Gastroesophageal sphincter (tissue), 4 donors: ENCODE data around the gene LIG4. TPM values are rescaled to one million over a fixed set of nuclear protein-coding genes. Genes with fewer than 3 reads are reported as not detected.
A peak's percentile ranks its signal among the peaks of the same experiment; 100 is the strongest.

ENCODE experiments used
- ATAC-seq: fragments of 150-250 bp; one replicate; pipeline ENCODE4 v1.9.1; 2016; ENCODE audit warnings: mild to moderate bottlenecking, moderate library complexity
- H3K27ac ChIP-seq, 4 donors: fragments of 200-600 bp; sonication (generic) in 3 of 4; 1 replicate in 3 of 4; 2 replicates in 1 of 4; pipeline ENCODE4 v1.5.1; 2016 to 2019
- H3K27me3 ChIP-seq: fragments of 200-600 bp; sonication (generic); one replicate; pipeline ENCODE4 v1.5.1; 2019
- H3K36me3 ChIP-seq, 2 donors: fragments of 200-600 bp; sonication (generic); one replicate each; pipeline ENCODE4 v1.5.1; 2019; ENCODE audit warnings: control low read depth in 1 of 2
- H3K4me1 ChIP-seq, 3 donors: fragments of 200-600 bp; sonication (generic); 1 replicate in 2 of 3; 2 replicates in 1 of 3; pipeline ENCODE4 v1.5.1; 2016 to 2019; ENCODE audit warnings: control low read depth in 2 of 3
- H3K4me3 ChIP-seq, 2 donors: fragments of 200-600 bp; sonication (generic); one replicate each; pipeline ENCODE4 v1.5.1; 2019; ENCODE audit warnings: mild to moderate bottlenecking in 1 of 2, moderate library complexity in 1 of 2
- H3K9me3 ChIP-seq, 3 donors: fragments of 200-600 bp; sonication (generic); one replicate each; pipeline ENCODE4 v1.5.1; 2017 to 2019; ENCODE audit warnings: control low read depth in 2 of 3
- CTCF ChIP-seq, 4 experiments: fragments of 200-600 bp in 2 of 4; fragments of 450-650 bp in 2 of 4; sonication (generic) in 1 of 4; IDR thresholded peaks; one replicate each; pipeline ENCODE4 v1.5.1; 2017 to 2019; ENCODE audit warnings: antibody characterized with exemption in 4 of 4, mild to moderate bottlenecking in 2 of 4, moderate library complexity in 2 of 4
- EP300 ChIP-seq: sonication (generic); formaldehyde crosslinking; IDR thresholded peaks from one replicate; pipeline ENCODE4 v1.6.1; 2017; ENCODE audit warnings: antibody characterized with exemption, mild to moderate bottlenecking
- POLR2A ChIP-seq, 2 donors: fragments of 450-650 bp; IDR thresholded peaks; one replicate each; pipeline ENCODE4 v1.6.1; 2017; ENCODE audit warnings: antibody characterized with exemption in 2 of 2, mild to moderate bottlenecking in 2 of 2, moderate library complexity in 1 of 2
- POLR2AphosphoS5 ChIP-seq: sonication (generic); formaldehyde crosslinking; IDR thresholded peaks from one replicate; pipeline ENCODE4 v1.6.1; 2017; ENCODE audit warnings: antibody characterized with exemption
- WGBS, 2 donors: methylation state at CpG; one replicate each; pipeline ENCODE4 v1.1.5; 2018; ENCODE audit warnings: low coverage in 1 of 2; 5-methylcytosine and 5-hydroxymethylcytosine counted together
- total RNA-seq, 4 donors: library from RNA; depleted of rRNA; stranded (reverse); fragments of >200 nt; gene quantifications; one replicate each; pipeline ENCODE4 v1.1.0, GENCODE V29; 2016

LIG4 gene
- 10 to 100 TPM; 10.4 to 19.5 (median 13.5) TPM for total RNA-seq

DNA sequence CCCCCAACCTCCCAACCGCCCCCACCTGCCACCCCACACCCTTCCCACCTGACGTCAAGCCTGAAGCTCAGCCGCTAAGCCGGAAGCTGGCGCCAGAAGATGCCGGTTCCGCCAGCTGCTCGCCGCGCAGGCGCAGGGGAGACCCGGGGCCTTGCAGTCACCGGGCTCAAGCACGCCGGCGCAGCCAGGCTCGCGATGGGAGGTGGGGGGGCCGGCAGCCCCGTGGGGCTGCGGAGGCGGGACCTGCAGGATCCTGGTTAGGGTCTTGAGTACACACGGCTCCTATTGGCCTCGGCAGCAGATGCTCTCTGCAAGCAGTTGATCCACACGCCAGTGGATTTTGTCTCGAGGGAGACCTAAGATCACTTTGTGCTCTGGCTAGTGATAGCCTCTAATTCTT is at the start of gene LIG4:
LIG4 (minus strand) TSS at position 101 of the 400 bp plus-strand sequence. CDS start 4,268 bp downstream, outside the sequence.
- ATAC-seq = peak; percentile 83
- TF ChIP-seq POLR2AphosphoS5 (peak; percentile 11), EP300 (no peak), CTCF (IDR thresholded peaks at IDR 0.05) (peak in 1 of 4 experiments; percentile 12)
- no peaks in the 10 kb centered on the region for H3K9me3 ChIP-seq
- peak within 1 kb of the TSS; percentile 14 to 84 (median 71) for H3K27ac ChIP-seq
- H3K4me3 ChIP-seq = peak within 1 kb of the TSS; percentile 32 to 55
- H3K36me3 ChIP-seq = peaks cover 0 to 7% of the 10 kb centered on the region in 2 donors
- peaks cover 0 to 51% (median 18%) of the 10 kb centered on the region in 3 donors for H3K4me1 ChIP-seq
- WGBS, 2 donors = 0% methylated on average over 2 of the region's 26 CpGs; no CpG with 5 or more reads in 1 of the 2 donors
- no peaks in the 10 kb centered on the region for H3K27me3 ChIP-seq

DNA sequence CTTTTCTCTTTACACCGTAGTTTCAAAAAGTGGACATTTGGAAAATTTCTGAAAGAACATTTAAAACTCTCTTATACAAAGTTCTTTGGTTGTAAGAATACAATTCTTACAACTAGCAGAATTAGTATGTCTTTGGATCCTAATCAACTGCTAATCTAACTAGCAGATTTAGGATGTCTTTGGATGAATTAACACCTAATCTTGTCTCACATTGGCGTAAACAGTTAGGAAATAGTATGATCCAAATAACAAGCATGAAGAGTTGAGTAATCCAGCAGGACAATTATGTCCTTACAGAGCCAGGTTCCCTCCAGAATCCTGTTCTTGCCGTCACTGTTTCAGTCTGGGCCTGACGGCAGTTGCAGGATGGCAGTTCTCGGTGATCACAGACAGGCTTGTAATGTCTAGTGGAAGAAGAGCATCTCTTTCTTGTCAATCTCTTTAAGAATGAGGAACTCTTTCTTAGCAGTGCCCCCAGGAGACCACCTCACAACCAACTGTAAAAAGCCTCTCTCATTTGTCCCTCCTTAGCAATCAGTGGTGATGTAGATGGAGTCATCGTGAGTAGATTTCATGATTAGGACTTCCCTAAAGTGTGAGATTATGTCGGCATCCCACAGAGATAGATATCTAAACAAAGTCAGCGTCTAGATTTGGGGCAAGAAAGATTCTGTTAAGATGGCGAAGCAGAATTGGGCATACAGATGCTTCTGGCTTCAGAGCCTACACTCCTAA is 48.5 kb upstream of the LIG4 start:
- WGBS, 2 donors = 86 to 94% methylated on average over 7 to 9 of the region's 9 CpGs
- Histone ChIP-seq H3K4me1 (peaks cover 0 to 2% (median 0%) of the 10 kb centered on the region in 3 donors), H3K4me3 (no peak overlapping the region), H3K36me3 (peaks cover 0 to 4% of the 10 kb centered on the region in 2 donors), H3K27ac (no peak overlapping the region), H3K9me3 (no peaks in the 10 kb centered on the region), H3K27me3 (no peaks in the 10 kb centered on the region)
- ATAC-seq = no peak
- TF ChIP-seq CTCF (IDR thresholded peaks at IDR 0.05) = no peak

DNA sequence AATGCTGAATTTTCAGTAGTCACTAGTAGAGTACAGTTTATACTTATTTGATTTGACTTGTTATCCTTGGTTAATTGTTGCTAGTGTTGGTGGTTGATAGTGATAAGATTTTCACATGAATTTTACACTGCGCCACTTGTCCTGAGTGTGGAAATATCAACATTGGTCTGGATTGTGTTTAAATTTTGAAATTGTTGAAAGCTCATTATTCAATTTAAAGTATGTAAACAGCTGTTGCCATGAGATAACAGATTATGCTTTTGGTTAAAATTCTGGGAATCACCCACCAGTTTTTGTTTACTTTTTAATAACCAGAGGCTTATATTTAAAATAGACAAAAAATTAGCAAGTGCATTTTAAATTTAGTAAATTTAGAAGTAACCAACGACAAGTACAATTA is 41.9 kb upstream of the LIG4 start:
- no peaks in the 10 kb centered on the region for H3K27me3 ChIP-seq
- TF ChIP-seq EP300 (no peak), POLR2AphosphoS5 (no peak), POLR2A (IDR thresholded peaks at IDR 0.05) (no peak), CTCF (IDR thresholded peaks at IDR 0.05) (no peak)
- H3K36me3 ChIP-seq = peaks cover 0 to 4% of the 10 kb centered on the region in 2 donors
- no peak overlapping the region for H3K27ac ChIP-seq
- 11 to 32% methylated on average over 2 of the region's 2 CpGs for WGBS, 2 donors
- H3K4me3 ChIP-seq = no peak overlapping the region
- ATAC-seq = no peak
- H3K4me1 ChIP-seq = peaks cover 0 to 11% (median 0%) of the 10 kb centered on the region in 3 donors
- H3K9me3 ChIP-seq = peaks cover 0 to 1% (median 0%) of the 10 kb centered on the region in 3 donors

- Histone ChIP-seq H3K4me3 (no peak overlapping the region), H3K4me1 (no peaks in the 10 kb centered on the region), H3K9me3 (peaks cover 0 to 12% (median 0%) of the 10 kb centered on the region in 3 donors), H3K27ac (no peak overlapping the region), H3K27me3 (no peaks in the 10 kb centered on the region), H3K36me3 (no peaks in the 10 kb centered on the region)
- ATAC-seq = no peak
- TF ChIP-seq POLR2A (IDR thresholded peaks at IDR 0.05) (no peak), EP300 (no peak), POLR2AphosphoS5 (no peak), CTCF (IDR thresholded peaks at IDR 0.05) (no peak)
- WGBS, 2 donors = 62 to 75% methylated on average over 4 of the region's 4 CpGs
Measured at GRCh38 chr13:108249150-108249549, 33.8 kb upstream of the LIG4 start.

DNA sequence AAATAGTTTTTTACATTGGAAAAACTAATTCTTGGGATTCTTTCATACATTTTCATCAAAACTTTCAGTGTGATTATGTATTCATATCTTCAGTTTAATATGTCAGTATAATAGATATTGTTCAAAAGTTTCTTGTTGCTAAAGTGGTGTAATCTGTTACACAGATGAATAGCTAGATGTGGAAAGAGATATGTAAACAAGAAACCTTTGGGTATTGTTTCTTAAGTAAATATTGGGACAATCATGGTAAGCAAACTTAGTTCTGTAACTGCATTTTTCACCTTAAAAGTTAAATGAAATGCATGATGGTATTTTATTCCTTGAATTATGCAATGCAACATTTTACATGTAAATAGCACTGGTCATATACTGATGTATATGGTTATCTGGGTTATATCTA is 15.0 kb upstream of the LIG4 start:
- peaks cover 0 to 33% (median 5%) of the 10 kb centered on the region in 3 donors for H3K4me1 ChIP-seq
- no peak overlapping the region for H3K27ac ChIP-seq
- H3K9me3 ChIP-seq = no peaks in the 10 kb centered on the region
- H3K27me3 ChIP-seq = no peaks in the 10 kb centered on the region
- no peak for ATAC-seq
- H3K36me3 ChIP-seq = peaks cover 0 to 6% of the 10 kb centered on the region in 2 donors
- no peak for TF ChIP-seq POLR2AphosphoS5
- no peak for TF ChIP-seq POLR2A (IDR thresholded peaks at IDR 0.05)
- no peak for TF ChIP-seq CTCF (IDR thresholded peaks at IDR 0.05)
- TF ChIP-seq EP300 = no peak
- H3K4me3 ChIP-seq = no peak overlapping the region
